Lower leg skin (tissue), 3 donors: Measurements from ENCODE around the gene GNAZ.

Source experiments
- POLR2A ChIP-seq, 2 donors: fragments of 450-650 bp; IDR thresholded peaks; one replicate each; pipeline ENCODE4 v1.6.1; 2016 to 2017; ENCODE audit warnings: antibody characterized with exemption in 2 of 2, mild to moderate bottlenecking in 1 of 2, moderate library complexity in 1 of 2
- TF ChIP-seq, protein P1 (sequence below), 3 donors: fragments of 450-650 bp; IDR thresholded peaks; one replicate each; pipeline ENCODE4 v1.5.1; 2016; ENCODE audit warnings: antibody characterized with exemption in 3 of 3, mild to moderate bottlenecking in 3 of 3, moderate library complexity in 2 of 3

DNA sequence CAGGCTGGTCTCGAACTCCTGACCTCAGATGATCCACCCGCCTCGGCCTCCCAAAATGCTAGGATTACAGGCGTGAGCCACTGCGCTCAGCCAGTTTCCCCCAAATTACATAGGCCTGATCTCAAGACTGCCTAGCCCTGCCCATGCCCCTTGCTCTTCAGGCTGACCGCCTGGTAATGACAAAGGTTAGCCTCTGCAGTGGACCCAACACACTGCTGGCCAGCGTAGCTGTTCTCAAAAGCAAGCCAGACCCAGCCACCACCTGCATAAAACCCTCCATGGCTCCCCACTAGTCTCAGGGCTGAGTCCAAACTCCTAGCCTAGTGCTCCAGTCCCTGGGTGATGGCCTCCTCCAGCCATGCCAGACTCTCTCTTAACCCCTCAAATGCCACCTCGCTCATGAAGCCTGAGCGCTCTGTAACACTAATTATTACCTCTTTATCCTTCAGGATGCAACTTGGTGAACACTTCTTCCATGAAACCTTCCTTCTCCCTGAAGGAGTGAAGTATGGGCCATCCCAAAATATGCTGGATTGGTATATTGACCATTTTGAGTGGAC is 72.3 kb downstream of the GNAZ start:
- TF ChIP-seq, protein P1, sequence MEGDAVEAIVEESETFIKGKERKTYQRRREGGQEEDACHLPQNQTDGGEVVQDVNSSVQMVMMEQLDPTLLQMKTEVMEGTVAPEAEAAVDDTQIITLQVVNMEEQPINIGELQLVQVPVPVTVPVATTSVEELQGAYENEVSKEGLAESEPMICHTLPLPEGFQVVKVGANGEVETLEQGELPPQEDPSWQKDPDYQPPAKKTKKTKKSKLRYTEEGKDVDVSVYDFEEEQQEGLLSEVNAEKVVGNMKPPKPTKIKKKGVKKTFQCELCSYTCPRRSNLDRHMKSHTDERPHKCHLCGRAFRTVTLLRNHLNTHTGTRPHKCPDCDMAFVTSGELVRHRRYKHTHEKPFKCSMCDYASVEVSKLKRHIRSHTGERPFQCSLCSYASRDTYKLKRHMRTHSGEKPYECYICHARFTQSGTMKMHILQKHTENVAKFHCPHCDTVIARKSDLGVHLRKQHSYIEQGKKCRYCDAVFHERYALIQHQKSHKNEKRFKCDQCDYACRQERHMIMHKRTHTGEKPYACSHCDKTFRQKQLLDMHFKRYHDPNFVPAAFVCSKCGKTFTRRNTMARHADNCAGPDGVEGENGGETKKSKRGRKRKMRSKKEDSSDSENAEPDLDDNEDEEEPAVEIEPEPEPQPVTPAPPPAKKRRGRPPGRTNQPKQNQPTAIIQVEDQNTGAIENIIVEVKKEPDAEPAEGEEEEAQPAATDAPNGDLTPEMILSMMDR (IDR thresholded peaks at IDR 0.05), result no peak
- TF ChIP-seq POLR2A (IDR thresholded peaks at IDR 0.05), result no peak
